Measurements from ENCODE around the gene GABRR2.
A peak's percentile ranks its signal among the peaks of the same experiment; 100 is the strongest.

The GABRR2 gene

GRCh38 chr6:89360415-89360999 lies 45.4 kb upstream of the GABRR2 start:
- Histone ChIP-seq H3K9me3 (ENCODE audit: low read length) (no peaks in the 10 kb centered on the region), H3K9me2 (ENCODE audit: low read depth, low read length) (no peaks in the 10 kb centered on the region), H3K9ac (ENCODE audit: low read length) (no peak overlapping the region; the same call in 1 of the 2 replicates), H3K27ac (ENCODE audit: low read depth, low read length, poor library complexity, severe bottlenecking) (peak overlapping the region; percentile 71), H2AFZ (ENCODE audit: low read length) (peak overlapping the region; percentile 72; the same call in 1 of the 2 replicates), H3K4me3 (ENCODE audit: low read depth, low read length, poor library complexity, severe bottlenecking) (no peak overlapping the region), H3K27me3 (ENCODE audit: insufficient read depth, low read length) (no peaks in the 10 kb centered on the region), H3F3A (ENCODE audit: insufficient read depth, low read length) (peaks cover 13% of the 10 kb centered on the region; the same call in 1 of the 2 replicates), H3K4me1 (ENCODE audit: insufficient read depth, low read length, severe bottlenecking) (peaks cover 77% of the 10 kb centered on the region), H3K79me2 (ENCODE audit: insufficient read depth, low read length) (no peaks in the 10 kb centered on the region), H3K36me3 (ENCODE audit: insufficient read depth, low read length) (no peaks in the 10 kb centered on the region), H4K20me1 (ENCODE audit: insufficient read depth, low read length) (no peaks in the 10 kb centered on the region), H3K4me2 (ENCODE audit: low read length) (peak overlapping the region; percentile 11; the same call in 1 of the 2 replicates)
- TF ChIP-seq CTCF (IDR thresholded peaks at IDR 0.05; ENCODE audit: low read length) = no peak
- no peak for TF ChIP-seq EZH2 (IDR thresholded peaks at IDR 0.05; ENCODE audit: borderline replicate concordance, low read length)

DNA sequence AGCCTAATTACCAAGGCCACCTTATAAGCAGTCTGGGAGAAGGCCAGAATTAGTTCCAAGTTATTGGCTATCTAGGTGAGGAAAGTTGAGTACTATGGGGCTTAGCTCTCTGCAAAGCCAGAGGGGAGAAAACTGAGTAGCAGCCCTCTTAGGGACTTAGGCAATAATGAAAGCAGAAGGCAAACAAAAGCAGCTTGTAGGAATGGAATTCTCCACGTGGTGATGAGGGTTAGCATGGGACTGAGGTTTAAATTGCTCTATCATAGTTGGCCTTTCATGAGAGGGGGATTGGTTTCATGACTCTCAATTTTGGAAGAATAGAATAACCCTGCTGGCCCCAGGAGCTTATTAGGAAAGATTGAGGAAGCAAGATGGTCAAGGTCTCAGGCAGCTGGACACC lies 44.5 kb upstream of the GABRR2 start:
- no peak overlapping the region for H3K4me2 ChIP-seq (ENCODE audit: low read length)
- no peak overlapping the region for H3K9ac ChIP-seq (ENCODE audit: low read length)
- H3K27ac ChIP-seq (ENCODE audit: low read depth, low read length, poor library complexity, severe bottlenecking) = peak overlapping the region; percentile 100

GRCh38 chr6:89357390-89357789 lies 42.3 kb upstream of the GABRR2 start:
- H3K79me2 ChIP-seq (ENCODE audit: insufficient read depth, low read length) = peaks cover 10% of the 10 kb centered on the region
- H3K9me3 ChIP-seq (ENCODE audit: low read length) = no peaks in the 10 kb centered on the region
- H3K36me3 ChIP-seq (ENCODE audit: insufficient read depth, low read length) = no peaks in the 10 kb centered on the region
- H3K27ac ChIP-seq (ENCODE audit: low read depth, low read length, poor library complexity, severe bottlenecking) = peak overlapping the region; percentile 100
- H4K20me1 ChIP-seq (ENCODE audit: insufficient read depth, low read length) = no peaks in the 10 kb centered on the region
- no peaks in the 10 kb centered on the region for H3K9me2 ChIP-seq (ENCODE audit: low read depth, low read length)
- H3F3A ChIP-seq (ENCODE audit: insufficient read depth, low read length) = peaks cover 13% of the 10 kb centered on the region; the same call in 1 of the 2 replicates
- H3K9ac ChIP-seq (ENCODE audit: low read length) = peak overlapping the region; percentile 64
- H3K4me1 ChIP-seq (ENCODE audit: insufficient read depth, low read length, severe bottlenecking) = peaks cover 80% of the 10 kb centered on the region
- TF ChIP-seq EZH2 (IDR thresholded peaks at IDR 0.05; ENCODE audit: borderline replicate concordance, low read length) (no peak), CTCF (IDR thresholded peaks at IDR 0.05; ENCODE audit: low read length) (no peak)
- peak overlapping the region; percentile 41 for H3K4me3 ChIP-seq (ENCODE audit: low read depth, low read length, poor library complexity, severe bottlenecking)
- H3K27me3 ChIP-seq (ENCODE audit: insufficient read depth, low read length) = no peaks in the 10 kb centered on the region
- no peak overlapping the region for H2AFZ ChIP-seq (ENCODE audit: low read length)
- peak overlapping the region; percentile 64 for H3K4me2 ChIP-seq (ENCODE audit: low read length)

More for the DNA sequence above, 44.5 kb upstream of the GABRR2 start:
- H3K79me2 ChIP-seq (ENCODE audit: insufficient read depth, low read length) = no peaks in the 10 kb centered on the region
- H3F3A ChIP-seq (ENCODE audit: insufficient read depth, low read length) = peaks cover 13% of the 10 kb centered on the region; the same call in 1 of the 2 replicates
- H2AFZ ChIP-seq (ENCODE audit: low read length) = no peak overlapping the region
- no peaks in the 10 kb centered on the region for H4K20me1 ChIP-seq (ENCODE audit: insufficient read depth, low read length)
- no peaks in the 10 kb centered on the region for H3K9me2 ChIP-seq (ENCODE audit: low read depth, low read length)
- peaks cover 77% of the 10 kb centered on the region for H3K4me1 ChIP-seq (ENCODE audit: insufficient read depth, low read length, severe bottlenecking)
- TF ChIP-seq EZH2 (IDR thresholded peaks at IDR 0.05; ENCODE audit: borderline replicate concordance, low read length) = no peak
- no peak for TF ChIP-seq CTCF (IDR thresholded peaks at IDR 0.05; ENCODE audit: low read length)
- no peak overlapping the region for H3K4me3 ChIP-seq (ENCODE audit: low read depth, low read length, poor library complexity, severe bottlenecking)
- no peaks in the 10 kb centered on the region for H3K36me3 ChIP-seq (ENCODE audit: insufficient read depth, low read length)
- no peaks in the 10 kb centered on the region for H3K9me3 ChIP-seq (ENCODE audit: low read length)
- H3K27me3 ChIP-seq (ENCODE audit: insufficient read depth, low read length) = no peaks in the 10 kb centered on the region

Measured in OCI-LY1 (cell line).